K562 (cell line): ENCODE results near the gene HRH4. TPM values are rescaled to one million over a fixed set of nuclear protein-coding genes. Genes with fewer than 3 reads are reported as not detected.

Source experiments
- ATAC-seq: fragments of 200-7000 bp; cut with Tn5 transposase; 3 replicates; pipeline ENCODE4 v1.9.1; 2020; ENCODE audit warnings: moderate library complexity
- BruUV-seq: library from RNA; stranded (reverse); fragments of 400-500 nt; replicated peaks from 2 replicates; lab custom pipeline; 2021; lab: Mats Ljungman, UMichigan
- CTCF ChIA-PET: fragments of 300-600 bp; formaldehyde crosslinking; extraction: SDS; loops from one replicate; lab custom pipeline; 2021; ENCODE audit warnings: low intra/inter-chr PET ratio; lab: Yijun Ruan, JAX
- POLR2A ChIA-PET: fragments of 300-600, 350-650 bp; sonication (Branson Sonifier 250); formaldehyde crosslinking; extraction: SDS; loops from one replicate; lab custom pipeline; 2021; ENCODE audit warnings: antibody characterized with exemption, inconsistent platforms; lab: Yijun Ruan, JAX
- DNase-seq, 4 experiments: peaks; one replicate each; pipeline versions ENCODE4 v3.0.0 to v3.0.0-alpha.2; 2011 to 2018; ENCODE audit warnings: low spot score in 3 of 4, mixed read lengths in 3 of 4; ENCODE audit errors: extremely low read depth in 1 of 4
- FAIRE-seq: peaks from 2 replicates; lab custom pipeline; 2011; peaks lifted over from hg19 to GRCh38; lab: Jason Lieb, UNC
- H2AFZ ChIP-seq: 2 replicates; pipeline ENCODE4 v1.6.0; 2011; ENCODE audit warnings: low read depth, low read length, control low read depth, inconsistent platforms
- H3K27ac ChIP-seq: fragments of 200-600 bp; 3 replicates; pipeline ENCODE4 v1.8.0; 2011; ENCODE audit warnings: low read depth, mild to moderate bottlenecking, control low read depth, inconsistent platforms, low read length, moderate library complexity, mixed read lengths; ENCODE audit errors: extremely low read depth
- H3K27me3 ChIP-seq, 2 experiments: fragments of 300-600 bp in 1 of 2; 2 replicates in 1 of 2; 3 replicates in 1 of 2; pipeline versions ENCODE4 v1.6.0 to v1.8.0; 2011; ENCODE audit warnings: inconsistent platforms in 2 of 2, low read length in 2 of 2, mild to moderate bottlenecking in 1 of 2, mixed read lengths in 1 of 2, moderate library complexity in 1 of 2; ENCODE audit not compliant: control insufficient read depth in 2 of 2, insufficient read depth in 2 of 2
- H3K36me3 ChIP-seq: fragments of 300-600 bp; 3 replicates; pipeline ENCODE4 v1.8.0; 2011; ENCODE audit warnings: mild to moderate bottlenecking, low read length, inconsistent platforms; ENCODE audit not compliant: control insufficient read depth, insufficient read depth
- H3K4me1 ChIP-seq, 2 experiments: fragments of 200-600 bp in 1 of 2; replicated peaks in 1 of 2; 2 replicates in 1 of 2; 3 replicates in 1 of 2; pipeline versions ENCODE4 v1.5.1 to v1.8.0; 2011; ENCODE audit warnings: inconsistent platforms in 2 of 2, low read length in 2 of 2, mild to moderate bottlenecking in 1 of 2, mixed read lengths in 1 of 2, moderate library complexity in 1 of 2; ENCODE audit not compliant: control insufficient read depth in 2 of 2, insufficient read depth in 2 of 2
- H3K4me2 ChIP-seq: 2 replicates; pipeline ENCODE4 v1.6.1; 2011; ENCODE audit warnings: low read length, control low read depth, inconsistent platforms, mixed read lengths; ENCODE audit not compliant: insufficient read depth
- H3K4me3 ChIP-seq: fragments of 200-600 bp; sonication (generic), shearing (Covaris generic); 2 replicates; pipeline ENCODE4 v1.5.1; 2016; ENCODE audit warnings: control low read depth, inconsistent platforms
- H3K79me2 ChIP-seq: fragments of 200-600 bp; 3 replicates; pipeline ENCODE4 v1.8.0; 2011; ENCODE audit warnings: low read length, inconsistent platforms; ENCODE audit not compliant: control insufficient read depth, insufficient read depth
- H3K9ac ChIP-seq, 2 experiments: 2 replicates each; pipeline versions ENCODE4 v1.6.0 to v1.6.1; 2011; ENCODE audit warnings: low read depth in 2 of 2, low read length in 2 of 2, control low read depth in 1 of 2, inconsistent platforms in 1 of 2, mild to moderate bottlenecking in 1 of 2, mixed read lengths in 1 of 2; ENCODE audit not compliant: insufficient read depth in 1 of 2
- H3K9me1 ChIP-seq: one replicate; pipeline ENCODE4 v1.6.0; 2011; ENCODE audit warnings: inconsistent platforms, mild to moderate bottlenecking, low read length, moderate library complexity; ENCODE audit not compliant: control insufficient read depth, insufficient read depth
- H3K9me3 ChIP-seq: replicated peaks from 2 replicates; pipeline ENCODE4 v1.5.1; 2011; ENCODE audit warnings: low read depth, low read length, inconsistent platforms; ENCODE audit not compliant: control insufficient read depth, insufficient read depth
- H4K20me1 ChIP-seq: replicated peaks from 2 replicates; pipeline ENCODE4 v1.6.1; 2011; ENCODE audit warnings: low read length, inconsistent platforms, mixed read lengths; ENCODE audit not compliant: control insufficient read depth, insufficient read depth
- BCL6 ChIP-seq: fragments of 250-450 bp; sonication (Bioruptor Pico); IDR thresholded peaks from 2 replicates; pipeline ENCODE4 v1.4.0; 2020
- BRF1 ChIP-seq: IDR thresholded peaks from 3 replicates; pipeline ENCODE4 v1.6.1; 2011; ENCODE audit warnings: borderline replicate concordance, mild to moderate bottlenecking; ENCODE audit not compliant: insufficient read length; ENCODE audit errors: extremely low read depth
- DNMT1 ChIP-seq: fragments of 450-650 bp; IDR thresholded peaks from 2 replicates; pipeline ENCODE4 v1.6.1; 2016; ENCODE audit warnings: antibody characterized with exemption, mild to moderate bottlenecking
- ESRRB ChIP-seq: fragments of 250-450 bp; sonication (Bioruptor Pico); IDR thresholded peaks from 2 replicates; pipeline ENCODE4 v1.5.0; 2020; ENCODE audit warnings: mild to moderate bottlenecking, moderate library complexity, borderline replicate concordance
- PHF8 ChIP-seq: fragments of 200-600 bp; sonication (generic); IDR thresholded peaks from 2 replicates; pipeline ENCODE4 v1.6.1; 2012; ENCODE audit warnings: mixed run types, mild to moderate bottlenecking, inconsistent platforms, low read length, moderate library complexity, borderline replicate concordance
- RCOR1 ChIP-seq, 2 experiments: IDR thresholded peaks; 2 replicates each; pipeline ENCODE4 v1.6.1; 2012; ENCODE audit warnings: low read depth in 2 of 2, low read length in 2 of 2, borderline replicate concordance in 1 of 2, improper control_type of control experiment in 1 of 2
- TSC22D4 ChIP-seq: fragments of 450-650 bp; IDR thresholded peaks from 2 replicates; pipeline ENCODE4 v1.6.1; 2016; ENCODE audit warnings: missing genetic modification characterization, missing biosample characterization, control low read depth
- whole genome bisulfite sequencing: fragments of 100-300 bp; shearing (Covaris generic); methylation state at CpG from one replicate; pipeline ENCODE4 v1.1.6; 2016; ENCODE audit warnings: low coverage, mixed read lengths; ENCODE audit not compliant: insufficient coverage; ENCODE audit errors: missing lambda C conversion rate; 5-methylcytosine and 5-hydroxymethylcytosine counted together
- in situ Hi-C: fragments of 300-500 bp; cut with MboI; formaldehyde crosslinking; loops from 4 replicates; pipeline ENCODE4 v1.15.0; 2018; ENCODE audit warnings: inconsistent platforms, mixed read lengths
- intact Hi-C: fragments of 100-400 bp; cut with micrococcal nuclease; formaldehyde crosslinking; loops from 2 replicates; pipeline ENCODE4 v1.14.2; 2022
- polyA plus RNA-seq, 8 experiments: library from polyadenylated mRNA; depleted of rRNA in 4 of 8; stranded (reverse) in 5 of 8; unstranded in 3 of 8; fragments of >200 nt; fragmentation: Nextera tagmentation in 2 of 8; fragmentation: Illumina TruSeq in 1 of 8; extraction: Ambion mirVana in 2 of 8; extraction: Trizol in 1 of 8; gene quantifications; 2 replicates each; pipeline versions ENCODE4 v1.2.1 to v1.2.3, GENCODE V29; 2011 to 2014; ENCODE audit warnings: inconsistent platforms in 1 of 8, missing spikeins in 1 of 8
- total RNA-seq, 7 experiments: library from RNA; depleted of rRNA in 6 of 7; stranded (reverse); fragments of >200 nt in 6 of 7; fragmentation: Illumina TruSeq in 2 of 7; extraction: Trizol in 2 of 7; gene quantifications; 2 replicates each; pipeline versions ENCODE4 v1.2.1 to v1.2.3, GENCODE V29; 2011 to 2021; ENCODE audit warnings: low replicate concordance in 1 of 7
- TF ChIP-seq, protein P1 (sequence below): fragments of 250-450 bp; sonication (Bioruptor Pico); IDR thresholded peaks from 2 replicates; pipeline ENCODE4 v1.4.0; 2020; ENCODE audit warnings: mild to moderate bottlenecking, moderate library complexity, borderline replicate concordance
- TF ChIP-seq, protein P2 (sequence below): fragments of 200-800 bp; sonication (Bioruptor generic); IDR thresholded peaks from 2 replicates; pipeline ENCODE4 v1.6.1; 2017; ENCODE audit warnings: missing genetic modification characterization, missing compliant biosample characterization

HRH4 gene
- total and polyA plus RNA-seq, 9 of the 15 experiments (the other 6 are each of a cell fraction or from before 2014, with no cell fraction given), result not detected

DNA sequence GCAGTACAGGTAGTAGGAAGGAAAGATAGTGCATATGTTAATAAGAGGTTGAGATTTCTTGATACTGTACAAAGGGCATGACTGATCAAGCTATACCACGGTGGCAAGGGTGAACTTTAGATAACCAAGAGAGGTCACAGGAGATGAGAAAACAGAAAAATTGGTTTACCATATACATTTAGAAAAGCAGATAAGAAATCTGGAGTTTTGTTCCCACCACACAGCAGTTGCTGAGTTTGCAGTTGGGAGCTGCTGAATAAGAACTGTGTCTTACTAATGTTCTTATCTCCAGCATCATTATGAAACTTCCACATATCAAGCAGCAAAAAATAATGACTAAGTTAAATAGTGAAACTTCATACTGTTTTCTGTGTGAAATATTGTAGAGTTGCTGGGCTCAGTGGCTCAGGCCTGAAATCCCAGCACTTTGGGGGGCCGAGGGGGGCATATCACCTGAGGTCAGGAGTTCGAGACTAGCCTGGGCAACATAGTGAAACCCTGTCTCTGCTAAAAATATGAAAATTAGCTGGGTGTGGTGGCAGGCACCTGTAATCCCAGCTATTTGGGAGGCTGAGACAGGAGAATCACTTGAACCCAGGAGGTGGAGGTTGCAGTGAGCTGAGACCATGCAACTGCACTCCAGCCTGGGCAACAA is 46.0 kb upstream of the HRH4 start:
- no peaks in the 10 kb centered on the region for H3K79me2 ChIP-seq
- no peak overlapping the region for H2AFZ ChIP-seq
- H3K27ac ChIP-seq, result no peak overlapping the region
- no peak overlapping the region for H3K4me3 ChIP-seq
- H3K9ac ChIP-seq, result no peak overlapping the region
- POLR2A ChIA-PET, result interaction anchor here (1.4 to 2.1 kb wide), 2 partner anchors 12 to 13 kb away, joined by 4 to 7 read pairs; partner anchors contain the start of gene IMPACT
- FAIRE-seq, result no peak
- no TSS peak for BruUV-seq
- H3K4me1 ChIP-seq, result no peaks in the 10 kb centered on the region
- 0% methylated on average over 3 of the region's 3 CpGs for WGBS
- no peak for DNase-seq
- no peaks in the 10 kb centered on the region for H3K9me3 ChIP-seq
- CTCF ChIA-PET, result no interaction called here
- TF ChIP-seq BRF1, result no peak
- no peak for TF ChIP-seq BCL6
- TF ChIP-seq ESRRB (CRISPR knock-in tag), result no peak
- TF ChIP-seq PHF8, result no peak
- TF ChIP-seq, protein P1, sequence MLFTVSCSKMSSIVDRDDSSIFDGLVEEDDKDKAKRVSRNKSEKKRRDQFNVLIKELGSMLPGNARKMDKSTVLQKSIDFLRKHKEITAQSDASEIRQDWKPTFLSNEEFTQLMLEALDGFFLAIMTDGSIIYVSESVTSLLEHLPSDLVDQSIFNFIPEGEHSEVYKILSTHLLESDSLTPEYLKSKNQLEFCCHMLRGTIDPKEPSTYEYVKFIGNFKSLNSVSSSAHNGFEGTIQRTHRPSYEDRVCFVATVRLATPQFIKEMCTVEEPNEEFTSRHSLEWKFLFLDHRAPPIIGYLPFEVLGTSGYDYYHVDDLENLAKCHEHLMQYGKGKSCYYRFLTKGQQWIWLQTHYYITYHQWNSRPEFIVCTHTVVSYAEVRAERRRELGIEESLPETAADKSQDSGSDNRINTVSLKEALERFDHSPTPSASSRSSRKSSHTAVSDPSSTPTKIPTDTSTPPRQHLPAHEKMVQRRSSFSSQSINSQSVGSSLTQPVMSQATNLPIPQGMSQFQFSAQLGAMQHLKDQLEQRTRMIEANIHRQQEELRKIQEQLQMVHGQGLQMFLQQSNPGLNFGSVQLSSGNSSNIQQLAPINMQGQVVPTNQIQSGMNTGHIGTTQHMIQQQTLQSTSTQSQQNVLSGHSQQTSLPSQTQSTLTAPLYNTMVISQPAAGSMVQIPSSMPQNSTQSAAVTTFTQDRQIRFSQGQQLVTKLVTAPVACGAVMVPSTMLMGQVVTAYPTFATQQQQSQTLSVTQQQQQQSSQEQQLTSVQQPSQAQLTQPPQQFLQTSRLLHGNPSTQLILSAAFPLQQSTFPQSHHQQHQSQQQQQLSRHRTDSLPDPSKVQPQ (CRISPR knock-in tag), result no peak
- TF ChIP-seq DNMT1, result no peak
- TF ChIP-seq TSC22D4 (tag), result no peak
- TF ChIP-seq, protein P2, sequence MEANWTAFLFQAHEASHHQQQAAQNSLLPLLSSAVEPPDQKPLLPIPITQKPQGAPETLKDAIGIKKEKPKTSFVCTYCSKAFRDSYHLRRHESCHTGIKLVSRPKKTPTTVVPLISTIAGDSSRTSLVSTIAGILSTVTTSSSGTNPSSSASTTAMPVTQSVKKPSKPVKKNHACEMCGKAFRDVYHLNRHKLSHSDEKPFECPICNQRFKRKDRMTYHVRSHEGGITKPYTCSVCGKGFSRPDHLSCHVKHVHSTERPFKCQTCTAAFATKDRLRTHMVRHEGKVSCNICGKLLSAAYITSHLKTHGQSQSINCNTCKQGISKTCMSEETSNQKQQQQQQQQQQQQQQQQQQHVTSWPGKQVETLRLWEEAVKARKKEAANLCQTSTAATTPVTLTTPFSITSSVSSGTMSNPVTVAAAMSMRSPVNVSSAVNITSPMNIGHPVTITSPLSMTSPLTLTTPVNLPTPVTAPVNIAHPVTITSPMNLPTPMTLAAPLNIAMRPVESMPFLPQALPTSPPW (CRISPR knock-in tag), result no peak
- TF ChIP-seq RCOR1 (IDR thresholded peaks at IDR 0.05; ENCODE audit: borderline replicate concordance in 1 of 2, low read depth in 2 of 2, low read length in 2 of 2), result no peak
- no peak for ATAC-seq
- intact Hi-C loops (no loop called here), in situ Hi-C loops (no loop called here)
- H3K27me3 ChIP-seq, result peaks cover 9 to 12% of the 10 kb centered on the region in 2 experiments; a peak in 3 of 5 replicates
- H3K36me3 ChIP-seq, result no peaks in the 10 kb centered on the region
- no peak overlapping the region for H3K4me2 ChIP-seq
- no peaks in the 10 kb centered on the region for H3K9me1 ChIP-seq
- H4K20me1 ChIP-seq, result no peaks in the 10 kb centered on the region
